Pancreas (tissue), 10 donors: ENCODE measurements around the gene AGPAT2. TPM values are rescaled to one million over a fixed set of nuclear protein-coding genes. Genes with fewer than 3 reads are reported as not detected.

Source experiments
- ATAC-seq, 4 donors: fragments of 200-7000 bp; cut with Tn5 transposase; one replicate each; pipeline versions ENCODE4 v1.8.0 to v1.9.1; 2020; ENCODE audit warnings: mild to moderate bottlenecking in 4 of 4, moderate library complexity in 4 of 4
- DNase-seq, 6 donors: peaks; one replicate each; pipeline ENCODE4 v3.0.0-alpha.2; 2020
- FAIRE-seq: peaks from 2 replicates; lab custom pipeline; 2012; peaks lifted over from hg19 to GRCh38; lab: Jason Lieb, UNC
- H3K27ac ChIP-seq, 4 donors: fragments of 200-600 bp; sonication (generic); 1 replicate in 3 of 4; 2 replicates in 1 of 4; pipeline versions ENCODE4 v1.5.0 to v1.8.0; 2020
- H3K27me3 ChIP-seq, 4 donors: fragments of 200-600 bp; one replicate each; pipeline ENCODE4 v1.8.0; 2021
- H3K36me3 ChIP-seq, 3 donors: fragments of 200-600 bp; sonication (generic) in 1 of 3; one replicate each; pipeline versions ENCODE4 v1.5.0 to v1.8.0; 2020 to 2021
- H3K4me1 ChIP-seq, 3 donors: fragments of 200-600 bp; one replicate each; pipeline ENCODE4 v1.8.0; 2021
- H3K4me3 ChIP-seq, 4 donors: fragments of 200-600 bp; sonication (generic) in 2 of 4; one replicate each; pipeline versions ENCODE4 v1.5.0 to v1.8.0; 2020 to 2021
- H3K9me3 ChIP-seq, 4 donors: fragments of 200-600 bp; one replicate each; pipeline ENCODE4 v1.8.0; 2021
- CTCF ChIP-seq, 4 donors: fragments of 200-600 bp; sonication (generic) in 3 of 4; IDR thresholded peaks; one replicate each; pipeline versions ENCODE4 v1.5.0 to v1.8.0; 2021; ENCODE audit warnings: antibody characterized with exemption in 4 of 4
- WGBS, 2 donors: extraction: QIAGEN DNeasy Blood & Tissue Kit; methylation state at CpG; one replicate each; pipeline ENCODE4 v1.1.7; 2013; 5-methylcytosine and 5-hydroxymethylcytosine counted together
- intact Hi-C, 3 donors: fragments of 100-400 bp; cut with DNase I; formaldehyde crosslinking; loops; one replicate each; pipeline versions ENCODE4 v1.11.1 to v1.14.2; 2022
- polyA plus RNA-seq, 2 donors: library from polyadenylated mRNA; stranded (reverse); fragments of 200-250 nt; gene quantifications; one replicate each; pipeline ENCODE4 v1.2.3, GENCODE V29; 2013
- total RNA-seq, 6 donors: library from RNA; stranded (reverse); fragmentation: NEBNext Ultra II Directional in 4 of 6; extraction: Animal tissue kit (Norgen Biotek cat#: 25700) in 4 of 6; gene quantifications; one replicate each; pipeline versions ENCODE4 v1.2.1 to v1.2.4, GENCODE V29; 2021 to 2023
- donor health status: healthy with polysubstance abuse.
- donor health status: DM: no; HTN: no; CAD: no; lungs with moderate emphysema.
- donor health status: DM: no; HTN: no; CAD: no.
- donor health status: control.
- donor health status: control.
- donor health status: Bipolar disorder and iron deficiency.
- donor health status: DM: yes; HTN: yes; CAD: no.
- donor health status: DM: no; HTN: no; CAD: no.
- donor health status: DM: no; HTN: no; CAD: no.
- donor health status: DM: yes; HTN: yes; CAD: no.

AGPAT2 gene
- total and polyA plus RNA-seq, 8 donors: 57.0 to 158 (median 82.7) TPM

GRCh38 chr9:136644343-136644592 is 43.0 kb downstream of the AGPAT2 start:
- peak overlapping the region in 2 of 4 donors; percentile 42 to 51 for H3K27ac ChIP-seq
- no peak for ATAC-seq
- no peaks in the 10 kb centered on the region for H3K9me3 ChIP-seq
- peaks cover 5 to 10% (median 7%) of the 10 kb centered on the region in 3 donors for H3K4me1 ChIP-seq
- 2 to 3% methylated on average over 14 to 15 of the region's 15 CpGs for WGBS, 2 donors
- peak overlapping the region in 2 of 4 donors; percentile 15 to 35 for H3K4me3 ChIP-seq
- H3K36me3 ChIP-seq: no peaks in the 10 kb centered on the region
- no peak for FAIRE-seq
- H3K27me3 ChIP-seq: no peaks in the 10 kb centered on the region
- peak in 3 of 6 donors; percentile 79 to 85 (median 81) for DNase-seq
- intact Hi-C loops: no loop called here
- TF ChIP-seq CTCF (IDR thresholded peaks at IDR 0.05): no peak

GRCh38 chr9:136643596-136644342 is 43.5 kb downstream of the AGPAT2 start:
- Histone ChIP-seq H3K4me1 (peaks cover 5 to 10% (median 7%) of the 10 kb centered on the region in 3 donors), H3K27ac (peak overlapping the region in 2 of 4 donors; percentile 42 to 51), H3K36me3 (no peaks in the 10 kb centered on the region), H3K27me3 (no peaks in the 10 kb centered on the region), H3K9me3 (no peaks in the 10 kb centered on the region), H3K4me3 (peak overlapping the region in 2 of 4 donors; percentile 15 to 35)
- TF ChIP-seq CTCF (IDR thresholded peaks at IDR 0.05): no peak
- WGBS, 2 donors: 52 to 55% methylated on average over 31 of the region's 31 CpGs
- peak; percentile 8 to 40 (median 33) for ATAC-seq
- DNase-seq: peak in 2 of 6 donors; percentile 28 to 79
- intact Hi-C loops: no loop called here
- FAIRE-seq: no peak

- peaks cover 5 to 15% (median 7%) of the 10 kb centered on the region in 3 donors for H3K4me1 ChIP-seq
- no peak for FAIRE-seq
- intact Hi-C loops: no loop called here
- no peak for TF ChIP-seq CTCF (IDR thresholded peaks at IDR 0.05)
- no peaks in the 10 kb centered on the region for H3K36me3 ChIP-seq
- H3K27ac ChIP-seq: no peak overlapping the region
- DNase-seq: no peak
- no peaks in the 10 kb centered on the region for H3K9me3 ChIP-seq
- ATAC-seq: no peak
- H3K4me3 ChIP-seq: no peak overlapping the region
- H3K27me3 ChIP-seq: no peaks in the 10 kb centered on the region
- 67 to 70% methylated on average over 7 of the region's 7 CpGs for WGBS, 2 donors
Measured at GRCh38 chr9:136642439-136642921, 44.8 kb downstream of the AGPAT2 start.

- H3K4me1 ChIP-seq: peaks cover 5 to 15% (median 7%) of the 10 kb centered on the region in 3 donors
- FAIRE-seq: no peak
- H3K36me3 ChIP-seq: no peaks in the 10 kb centered on the region
- H3K27me3 ChIP-seq: no peaks in the 10 kb centered on the region
- intact Hi-C loops: no loop called here
- DNase-seq: peak in 2 of 6 donors; percentile 12 to 38
- no peak overlapping the region for H3K4me3 ChIP-seq
- H3K27ac ChIP-seq: no peak overlapping the region
- H3K9me3 ChIP-seq: no peaks in the 10 kb centered on the region
- ATAC-seq: no peak
- 74 to 79% methylated on average over 32 of the region's 32 CpGs for WGBS, 2 donors
- TF ChIP-seq CTCF (IDR thresholded peaks at IDR 0.05): no peak
Measured at GRCh38 chr9:136640171-136641111, 46.8 kb downstream of the AGPAT2 start.
